ENCODE measurements around the gene NR4A3. TPM values are rescaled to one million over a fixed set of nuclear protein-coding genes. Genes with fewer than 3 reads are reported as not detected.

Gene NR4A3
- total and polyA plus RNA-seq, 2 of the 13 experiments (the other 11 are each of a cell fraction or from before 2014, with no cell fraction given), result 0.02 to 0.09 TPM

DNA sequence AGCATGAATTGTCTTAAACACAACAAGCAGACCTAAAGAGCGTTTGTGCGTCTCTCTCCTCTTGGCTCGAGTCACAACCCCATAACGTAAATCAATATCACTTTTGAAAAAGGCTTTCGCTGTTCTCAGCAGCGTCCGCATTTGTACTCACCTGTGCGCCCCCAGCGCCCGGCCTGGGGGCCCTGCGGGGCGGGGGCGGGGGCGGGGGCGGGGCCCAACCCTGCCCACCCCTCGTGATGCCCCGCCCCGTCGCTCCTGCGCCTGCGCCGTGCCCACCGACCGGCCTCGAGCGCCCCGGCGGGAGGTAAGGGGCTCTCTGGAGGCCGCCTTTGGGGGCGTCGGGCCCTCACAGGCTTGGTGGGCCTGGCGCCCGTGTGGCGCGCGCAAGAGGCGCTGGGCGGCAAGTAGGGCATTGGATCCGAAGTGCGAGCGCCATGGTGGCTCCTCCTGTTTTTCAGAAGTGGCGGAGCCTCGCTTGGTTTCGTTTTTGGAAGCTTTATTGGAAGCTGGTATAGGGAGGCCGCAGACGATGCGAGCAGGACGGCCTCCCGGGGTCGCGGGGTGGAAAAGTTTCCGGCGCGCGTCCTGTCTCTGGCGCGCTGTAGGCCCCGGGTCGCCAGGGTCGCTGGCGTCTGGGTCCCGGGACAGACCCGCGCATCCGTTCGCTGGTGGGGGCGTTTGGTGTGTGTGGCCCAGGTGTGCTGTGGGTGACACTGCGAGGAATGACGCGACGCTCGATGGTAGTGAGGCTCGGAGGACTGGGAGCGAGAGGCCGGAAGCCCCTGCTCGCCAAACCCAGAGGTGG lies 84.9 kb downstream of the NR4A3 start, which contains the start of gene STX17 (continued):
- TF ChIP-seq KDM5A (IDR thresholded peaks at IDR 0.05; ENCODE audit: borderline replicate concordance, low read length) (0 out of 2 replicates have a peak, but pooled peaks have one; percentile 51), RBM22 (optimal IDR thresholded peaks at IDR 0.05; ENCODE audit: low read length) (no peak), IRF2 (CRISPR knock-in tag; IDR thresholded peaks at IDR 0.05) (peak; percentile 94), ZKSCAN1 (IDR thresholded peaks at IDR 0.05; ENCODE audit: low read length) (no peak), KLF15 (CRISPR knock-in tag; IDR thresholded peaks at IDR 0.05; ENCODE audit: borderline replicate concordance) (no peak), FOSL1 (CRISPR knock-in tag; IDR thresholded peaks at IDR 0.05; ENCODE audit: borderline replicate concordance) (0 out of 2 replicates have a peak, but pooled peaks have one; percentile 17), KAT7 (CRISPR knock-in tag; IDR thresholded peaks at IDR 0.05; ENCODE audit: borderline replicate concordance) (peak; percentile 95)
- TF ChIP-seq, protein P1, sequence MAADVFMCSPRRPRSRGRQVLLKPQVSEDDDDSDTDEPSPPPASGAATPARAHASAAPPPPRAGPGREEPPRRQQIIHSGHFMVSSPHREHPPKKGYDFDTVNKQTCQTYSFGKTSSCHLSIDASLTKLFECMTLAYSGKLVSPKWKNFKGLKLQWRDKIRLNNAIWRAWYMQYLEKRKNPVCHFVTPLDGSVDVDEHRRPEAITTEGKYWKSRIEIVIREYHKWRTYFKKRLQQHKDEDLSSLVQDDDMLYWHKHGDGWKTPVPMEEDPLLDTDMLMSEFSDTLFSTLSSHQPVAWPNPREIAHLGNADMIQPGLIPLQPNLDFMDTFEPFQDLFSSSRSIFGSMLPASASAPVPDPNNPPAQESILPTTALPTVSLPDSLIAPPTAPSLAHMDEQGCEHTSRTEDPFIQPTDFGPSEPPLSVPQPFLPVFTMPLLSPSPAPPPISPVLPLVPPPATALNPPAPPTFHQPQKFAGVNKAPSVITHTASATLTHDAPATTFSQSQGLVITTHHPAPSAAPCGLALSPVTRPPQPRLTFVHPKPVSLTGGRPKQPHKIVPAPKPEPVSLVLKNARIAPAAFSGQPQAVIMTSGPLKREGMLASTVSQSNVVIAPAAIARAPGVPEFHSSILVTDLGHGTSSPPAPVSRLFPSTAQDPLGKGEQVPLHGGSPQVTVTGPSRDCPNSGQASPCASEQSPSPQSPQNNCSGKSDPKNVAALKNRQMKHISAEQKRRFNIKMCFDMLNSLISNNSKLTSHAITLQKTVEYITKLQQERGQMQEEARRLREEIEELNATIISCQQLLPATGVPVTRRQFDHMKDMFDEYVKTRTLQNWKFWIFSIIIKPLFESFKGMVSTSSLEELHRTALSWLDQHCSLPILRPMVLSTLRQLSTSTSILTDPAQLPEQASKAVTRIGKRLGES (CRISPR knock-in tag; IDR thresholded peaks at IDR 0.05; ENCODE audit: borderline replicate concordance), result 0 out of 2 replicates have a peak, but pooled peaks have one; percentile 52
- TF ChIP-seq, protein P2, sequence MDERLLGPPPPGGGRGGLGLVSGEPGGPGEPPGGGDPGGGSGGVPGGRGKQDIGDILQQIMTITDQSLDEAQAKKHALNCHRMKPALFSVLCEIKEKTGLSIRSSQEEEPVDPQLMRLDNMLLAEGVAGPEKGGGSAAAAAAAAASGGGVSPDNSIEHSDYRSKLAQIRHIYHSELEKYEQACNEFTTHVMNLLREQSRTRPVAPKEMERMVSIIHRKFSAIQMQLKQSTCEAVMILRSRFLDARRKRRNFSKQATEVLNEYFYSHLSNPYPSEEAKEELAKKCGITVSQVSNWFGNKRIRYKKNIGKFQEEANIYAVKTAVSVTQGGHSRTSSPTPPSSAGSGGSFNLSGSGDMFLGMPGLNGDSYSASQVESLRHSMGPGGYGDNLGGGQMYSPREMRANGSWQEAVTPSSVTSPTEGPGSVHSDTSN (CRISPR knock-in tag; IDR thresholded peaks at IDR 0.05), result no peak
- TF ChIP-seq, protein P3, sequence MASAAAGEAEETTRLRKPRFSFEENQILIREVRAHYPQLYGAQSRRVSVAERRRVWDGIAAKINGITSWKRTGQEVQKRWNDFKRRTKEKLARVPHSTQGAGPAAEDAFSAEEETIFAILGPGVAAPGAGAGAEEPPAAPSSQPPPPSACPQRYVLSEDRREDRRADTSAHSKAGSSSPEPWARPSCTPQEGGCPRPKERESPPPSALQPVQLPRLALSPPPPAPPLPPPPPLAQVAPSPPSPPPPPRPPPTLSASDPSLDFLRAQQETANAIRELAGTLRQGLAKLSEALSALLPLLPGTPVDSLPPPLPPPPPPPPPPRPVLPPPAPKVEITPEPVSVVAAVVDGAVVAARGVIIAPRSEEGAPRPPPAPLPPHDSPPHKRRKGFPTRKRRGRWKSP (CRISPR knock-in tag; IDR thresholded peaks at IDR 0.05), result 0 out of 2 replicates have a peak, but pooled peaks have one; percentile 48
- TF ChIP-seq, protein P4, sequence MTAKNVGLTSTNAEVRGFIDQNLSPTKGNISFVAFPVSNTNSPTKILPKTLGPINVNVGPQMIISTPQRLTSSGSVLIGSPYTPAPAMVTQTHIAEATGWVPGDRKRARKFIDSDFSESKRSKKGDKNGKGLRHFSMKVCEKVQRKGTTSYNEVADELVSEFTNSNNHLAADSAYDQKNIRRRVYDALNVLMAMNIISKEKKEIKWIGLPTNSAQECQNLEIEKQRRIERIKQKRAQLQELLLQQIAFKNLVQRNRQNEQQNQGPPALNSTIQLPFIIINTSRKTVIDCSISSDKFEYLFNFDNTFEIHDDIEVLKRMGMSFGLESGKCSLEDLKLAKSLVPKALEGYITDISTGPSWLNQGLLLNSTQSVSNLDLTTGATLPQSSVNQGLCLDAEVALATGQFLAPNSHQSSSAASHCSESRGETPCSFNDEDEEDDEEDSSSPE (CRISPR knock-in tag; IDR thresholded peaks at IDR 0.05), result peak; percentile 50
- TF ChIP-seq, protein P5, sequence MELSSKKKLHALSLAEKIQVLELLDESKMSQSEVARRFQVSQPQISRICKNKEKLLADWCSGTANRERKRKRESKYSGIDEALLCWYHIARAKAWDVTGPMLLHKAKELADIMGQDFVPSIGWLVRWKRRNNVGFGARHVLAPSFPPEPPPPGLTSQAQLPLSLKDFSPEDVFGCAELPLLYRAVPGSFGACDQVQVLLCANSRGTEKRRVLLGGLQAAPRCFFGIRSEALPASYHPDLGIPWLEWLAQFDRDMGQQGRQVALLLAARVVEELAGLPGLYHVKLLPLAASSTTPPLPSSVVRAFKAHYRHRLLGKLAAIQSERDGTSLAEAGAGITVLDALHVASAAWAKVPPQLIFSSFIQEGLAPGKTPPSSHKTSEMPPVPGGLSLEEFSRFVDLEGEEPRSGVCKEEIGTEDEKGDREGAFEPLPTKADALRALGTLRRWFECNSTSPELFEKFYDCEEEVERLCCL (CRISPR knock-in tag; IDR thresholded peaks at IDR 0.05; ENCODE audit: borderline replicate concordance), result no peak
- TF ChIP-seq, protein P6, sequence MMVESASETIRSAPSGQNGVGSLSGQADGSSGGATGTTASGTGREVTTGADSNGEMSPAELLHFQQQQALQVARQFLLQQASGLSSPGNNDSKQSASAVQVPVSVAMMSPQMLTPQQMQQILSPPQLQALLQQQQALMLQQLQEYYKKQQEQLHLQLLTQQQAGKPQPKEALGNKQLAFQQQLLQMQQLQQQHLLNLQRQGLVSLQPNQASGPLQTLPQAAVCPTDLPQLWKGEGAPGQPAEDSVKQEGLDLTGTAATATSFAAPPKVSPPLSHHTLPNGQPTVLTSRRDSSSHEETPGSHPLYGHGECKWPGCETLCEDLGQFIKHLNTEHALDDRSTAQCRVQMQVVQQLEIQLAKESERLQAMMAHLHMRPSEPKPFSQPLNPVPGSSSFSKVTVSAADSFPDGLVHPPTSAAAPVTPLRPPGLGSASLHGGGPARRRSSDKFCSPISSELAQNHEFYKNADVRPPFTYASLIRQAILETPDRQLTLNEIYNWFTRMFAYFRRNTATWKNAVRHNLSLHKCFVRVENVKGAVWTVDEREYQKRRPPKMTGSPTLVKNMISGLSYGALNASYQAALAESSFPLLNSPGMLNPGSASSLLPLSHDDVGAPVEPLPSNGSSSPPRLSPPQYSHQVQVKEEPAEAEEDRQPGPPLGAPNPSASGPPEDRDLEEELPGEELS (CRISPR knock-in tag; IDR thresholded peaks at IDR 0.05), result no peak
- TF ChIP-seq, protein P7, sequence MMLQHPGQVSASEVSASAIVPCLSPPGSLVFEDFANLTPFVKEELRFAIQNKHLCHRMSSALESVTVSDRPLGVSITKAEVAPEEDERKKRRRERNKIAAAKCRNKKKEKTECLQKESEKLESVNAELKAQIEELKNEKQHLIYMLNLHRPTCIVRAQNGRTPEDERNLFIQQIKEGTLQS (CRISPR knock-in tag; IDR thresholded peaks at IDR 0.05), result no peak

Measured in HepG2 (cell line).